ENCODE results near the gene FMO3.

FMO3 gene

DNA sequence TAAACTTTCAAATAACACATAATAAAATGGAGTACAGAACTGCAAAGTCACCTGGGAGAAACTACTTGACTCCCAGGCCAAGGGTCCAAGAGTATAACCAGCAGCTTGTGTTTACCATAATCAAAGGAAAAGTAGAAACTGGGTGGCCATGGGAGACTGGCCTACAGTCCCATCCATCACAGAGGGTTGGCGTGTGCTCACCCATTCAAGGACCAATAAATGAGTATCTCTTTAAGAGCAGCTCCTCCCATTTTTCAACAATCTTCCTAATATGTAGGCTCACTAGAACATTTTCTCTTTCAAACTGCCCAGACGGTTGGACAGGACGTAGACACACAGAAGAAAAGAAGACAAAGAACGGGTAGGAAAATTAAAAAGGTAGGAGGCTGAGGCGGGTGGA lies at the start of gene FMO3:
Gene FMO3, plus strand, starts transcription at position 302 of the 400 bp plus-strand sequence. CDS start 1,754 bp downstream, outside the sequence.
- no peak for DNase-seq (ENCODE audit: low read depth in 3 of 3)

DNA sequence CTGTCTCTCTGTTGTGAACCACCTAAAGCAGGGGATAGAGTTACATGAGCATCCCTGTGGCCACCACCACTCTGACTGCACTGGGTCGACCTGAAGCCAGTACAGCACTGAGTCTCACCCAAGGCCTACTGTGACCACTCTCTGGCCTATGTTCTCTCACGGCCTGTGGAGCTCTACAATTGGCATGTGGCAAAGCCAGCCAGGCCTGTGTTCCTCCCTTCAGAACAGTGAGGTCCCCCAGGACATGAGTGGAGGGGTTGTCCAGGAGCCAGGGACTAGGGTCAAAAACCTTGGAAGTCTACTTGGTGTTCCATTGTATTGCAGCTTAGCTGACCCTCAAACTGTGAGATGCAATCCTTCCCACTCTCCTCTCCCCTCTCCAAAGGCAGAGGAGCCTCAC lies 42.7 kb upstream of the FMO3 start:
- DNase-seq (ENCODE audit: low read depth in 3 of 3), result no peak

DNA sequence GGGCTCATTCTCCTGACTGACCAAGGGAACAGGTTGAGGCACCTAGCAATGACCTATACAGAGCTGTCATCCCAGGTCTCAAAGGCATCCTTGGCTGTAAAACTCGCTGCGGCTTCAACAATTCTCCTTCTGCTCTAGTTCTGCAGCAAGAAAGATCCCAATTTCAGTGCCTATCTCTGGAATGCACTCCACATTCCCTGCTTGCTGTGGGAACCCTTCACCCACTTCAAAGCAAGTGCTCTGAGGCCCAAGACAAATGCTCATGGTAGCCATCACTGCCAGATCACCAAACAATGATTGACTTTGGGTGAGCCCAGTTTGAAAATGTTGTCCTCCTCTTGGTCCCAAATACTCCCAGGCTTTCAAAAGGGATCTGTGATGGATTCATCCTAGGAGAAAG lies 37.7 kb upstream of the FMO3 start:
- no peak for DNase-seq (ENCODE audit: low read depth in 3 of 3)

DNA sequence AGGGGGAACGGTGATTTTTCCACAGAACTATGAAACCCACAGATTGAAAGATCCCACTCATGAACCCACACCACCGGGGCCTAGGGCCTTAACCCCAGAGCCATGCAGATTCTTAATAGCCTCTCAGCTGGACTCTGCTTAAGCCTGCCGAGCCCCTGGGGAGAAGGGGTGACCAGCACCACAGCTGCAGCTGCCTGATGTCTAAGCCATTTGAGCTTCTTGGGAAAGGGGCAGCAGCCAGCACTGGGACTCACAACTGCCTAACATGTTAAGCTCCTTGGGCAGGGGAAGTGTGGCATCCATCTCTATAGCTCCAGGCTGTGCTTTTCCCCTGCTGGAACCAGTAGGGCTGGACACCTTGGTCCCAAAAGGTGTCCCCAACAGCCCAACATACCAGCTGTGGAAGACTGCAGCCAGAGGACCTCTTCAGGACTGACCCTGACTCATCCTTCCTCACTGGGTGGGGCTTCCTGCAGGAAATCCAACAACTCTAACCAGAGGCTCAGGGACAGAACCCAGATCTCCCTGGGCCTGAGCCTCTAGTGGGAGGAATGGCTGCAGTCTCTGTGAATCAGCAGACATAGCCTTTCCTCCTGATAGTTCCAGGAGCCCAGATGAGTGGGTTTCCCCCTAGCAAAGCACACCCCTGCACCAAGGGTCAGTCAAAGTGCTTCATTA lies 34.6 kb upstream of the FMO3 start:
- no peak for DNase-seq (ENCODE audit: low read depth in 3 of 3)

DNA sequence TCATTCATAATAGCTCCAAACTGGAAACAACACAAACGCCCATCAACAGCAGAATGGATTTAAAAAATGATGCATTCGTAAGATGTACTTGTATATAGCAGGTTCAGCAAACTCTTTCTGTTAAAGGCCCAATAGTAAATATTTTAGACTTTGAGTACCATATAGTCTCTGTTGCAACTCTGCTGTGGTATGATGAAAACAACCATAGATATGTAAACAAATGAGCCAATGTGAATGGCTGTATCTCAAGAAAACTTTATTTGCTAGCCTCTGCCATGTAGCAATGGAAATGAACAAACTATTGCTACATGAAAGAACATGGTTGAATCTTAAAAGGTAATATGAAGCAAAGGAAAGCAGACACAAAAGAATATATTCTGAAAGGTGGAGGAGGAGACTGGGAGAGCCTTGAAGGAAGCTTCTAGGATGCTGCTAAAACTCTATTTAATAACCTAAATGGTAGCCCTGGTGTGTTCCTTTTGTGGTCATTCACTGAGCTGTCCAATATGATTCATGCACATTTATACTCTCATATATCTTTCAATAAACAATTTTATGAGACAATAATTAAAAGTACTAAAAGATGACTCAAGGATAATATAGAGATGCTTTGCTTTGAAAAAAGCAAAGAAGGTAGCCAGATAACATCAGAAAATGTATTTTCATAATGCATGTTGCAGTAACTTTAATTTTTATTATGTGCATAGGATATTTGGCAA lies 29.1 kb upstream of the FMO3 start:
- no peak for DNase-seq (ENCODE audit: low read depth in 3 of 3)

DNA sequence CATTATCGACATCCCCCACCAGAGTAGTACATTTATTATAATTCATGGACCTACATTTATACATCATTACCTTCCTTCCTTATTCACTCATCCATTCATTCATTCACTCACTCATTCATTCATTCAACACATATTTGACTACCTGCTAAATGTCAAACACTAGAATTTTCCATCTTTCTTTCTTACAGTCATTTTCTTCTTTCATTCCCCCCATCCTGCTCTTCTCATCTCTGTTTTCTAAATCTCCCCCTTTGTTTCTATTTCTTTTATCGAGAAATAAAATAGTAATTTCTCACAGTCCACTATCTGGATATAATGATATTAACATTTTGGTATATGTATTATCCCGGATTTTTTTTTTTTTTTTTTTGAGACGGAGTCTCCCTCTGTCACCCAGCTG lies 27.8 kb upstream of the FMO3 start:
- DNase-seq (ENCODE audit: low read depth in 3 of 3), result no peak

DNA sequence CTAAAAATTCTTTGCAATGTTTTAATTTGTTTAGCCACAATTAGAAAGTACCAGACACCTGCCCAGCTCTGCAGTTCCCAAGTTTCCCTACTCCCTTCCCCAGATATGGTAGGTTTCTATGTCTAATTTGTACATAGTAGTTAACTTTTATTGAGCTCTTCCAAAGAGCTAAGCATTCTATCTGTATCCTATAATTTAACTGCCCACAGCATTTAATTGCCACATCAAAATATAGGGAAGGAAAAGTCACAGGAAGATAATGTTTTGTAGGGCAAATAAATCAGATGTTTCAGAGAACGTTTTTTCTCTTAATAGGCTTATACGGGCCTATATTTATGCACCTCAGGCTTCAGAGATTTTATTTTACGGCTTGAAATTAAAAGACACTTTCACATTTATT lies 15.7 kb upstream of the FMO3 start:
- no peak for DNase-seq (ENCODE audit: low read depth in 3 of 3)

DNA sequence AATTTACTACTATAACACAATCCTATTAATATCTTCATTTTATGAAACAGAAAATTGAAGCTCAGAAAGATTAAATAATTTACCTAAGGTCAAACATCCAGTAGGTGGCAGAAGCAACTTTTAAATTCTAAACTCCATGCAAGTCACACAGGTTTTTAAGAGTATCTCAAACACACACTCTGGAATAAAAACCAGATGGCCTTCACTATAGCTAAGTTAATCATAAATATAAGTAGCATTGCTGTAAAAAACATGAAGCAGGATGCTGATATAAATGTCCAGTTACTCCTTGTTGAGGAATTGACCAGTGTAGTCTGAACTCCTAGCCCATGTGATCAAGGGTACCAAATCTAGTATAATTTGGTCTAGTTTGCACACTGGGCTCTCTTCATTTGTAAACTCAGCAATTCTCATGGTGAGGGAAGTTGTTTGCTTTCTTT lies 9.4 kb upstream of the FMO3 start:
- no peak for DNase-seq (ENCODE audit: low read depth in 3 of 3)

DNA sequence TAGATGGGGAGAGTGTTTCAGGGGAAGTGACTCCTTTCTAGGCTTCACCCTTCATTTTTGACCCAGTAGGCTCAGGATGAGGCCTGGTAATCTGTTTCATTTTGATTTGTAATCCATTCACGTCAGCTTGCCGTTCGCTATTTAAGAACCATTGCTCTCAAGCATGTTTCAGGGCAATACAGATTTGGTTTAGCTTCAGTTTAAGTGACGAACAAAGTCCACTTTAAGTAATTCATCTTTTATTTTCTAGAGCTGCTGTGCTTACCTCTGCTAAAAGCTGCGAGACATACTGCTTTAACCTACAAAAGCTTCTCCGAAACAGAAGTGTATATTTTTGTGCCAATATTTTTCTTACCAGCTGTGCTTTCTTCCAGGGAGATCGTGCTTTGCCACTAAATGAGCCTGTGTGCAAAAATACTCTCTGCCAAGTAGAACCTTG lies 8.9 kb upstream of the FMO3 start:
- DNase-seq (ENCODE audit: low read depth in 3 of 3), result no peak

DNA sequence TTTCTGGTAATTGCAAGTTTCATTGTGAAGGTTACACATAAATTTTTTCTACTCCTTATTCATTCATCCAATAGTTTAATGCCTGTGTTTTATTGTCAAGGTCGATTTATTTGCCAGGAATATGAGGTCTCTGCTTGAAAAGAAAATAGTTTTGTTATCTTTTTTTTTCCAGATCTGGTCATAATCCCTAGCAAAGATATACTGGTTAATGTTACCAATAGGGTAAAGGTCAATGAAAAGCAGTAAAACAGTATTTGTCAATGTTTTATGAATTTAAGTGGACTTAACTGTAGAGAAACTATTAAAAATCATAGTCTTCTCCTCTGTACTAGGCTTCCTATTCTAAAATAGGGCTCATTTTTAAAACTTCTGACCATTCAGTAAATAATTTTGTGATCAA lies 8.1 kb upstream of the FMO3 start:
- no peak for DNase-seq (ENCODE audit: low read depth in 3 of 3)

DNA sequence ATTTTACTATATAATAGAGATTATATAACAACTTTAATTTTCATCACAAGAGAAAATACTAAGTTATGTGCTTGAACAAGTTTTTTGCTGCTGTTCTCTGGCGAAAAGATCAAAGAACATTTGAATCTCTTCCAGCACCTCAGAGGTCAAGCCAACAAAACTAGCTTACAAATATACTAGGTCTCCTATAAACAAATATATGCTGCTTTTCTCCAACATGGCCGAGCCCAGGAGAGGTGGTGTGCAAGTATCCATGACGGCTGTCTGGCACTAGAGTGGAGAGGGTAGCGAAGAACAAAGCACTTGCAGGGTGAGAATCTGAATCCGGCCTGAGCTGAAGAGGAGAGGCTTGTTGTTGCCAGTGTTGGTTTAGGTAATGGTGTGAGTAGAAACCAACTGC lies 7.5 kb upstream of the FMO3 start:
- no peak for DNase-seq (ENCODE audit: low read depth in 3 of 3)

DNA sequence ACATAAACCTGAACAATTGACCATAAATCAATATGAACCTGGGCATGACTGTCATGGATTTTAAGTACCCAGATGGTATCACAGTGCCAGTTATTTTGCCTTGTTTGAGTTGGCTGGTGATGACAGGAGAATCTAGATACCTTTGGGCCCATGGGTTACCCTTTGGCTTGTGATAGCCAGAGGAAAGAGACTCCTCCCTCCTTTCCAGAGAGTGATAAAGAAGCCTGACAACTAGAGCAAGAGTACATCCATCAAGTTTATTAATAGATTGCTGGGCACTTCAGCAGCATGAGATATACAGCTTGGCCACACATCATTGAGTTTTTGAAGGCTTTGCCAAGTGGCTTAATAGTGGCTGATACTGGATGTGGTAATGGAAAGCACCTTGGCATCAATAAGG lies 6.6 kb upstream of the FMO3 start:
- no peak for DNase-seq (ENCODE audit: low read depth in 3 of 3)

DNA sequence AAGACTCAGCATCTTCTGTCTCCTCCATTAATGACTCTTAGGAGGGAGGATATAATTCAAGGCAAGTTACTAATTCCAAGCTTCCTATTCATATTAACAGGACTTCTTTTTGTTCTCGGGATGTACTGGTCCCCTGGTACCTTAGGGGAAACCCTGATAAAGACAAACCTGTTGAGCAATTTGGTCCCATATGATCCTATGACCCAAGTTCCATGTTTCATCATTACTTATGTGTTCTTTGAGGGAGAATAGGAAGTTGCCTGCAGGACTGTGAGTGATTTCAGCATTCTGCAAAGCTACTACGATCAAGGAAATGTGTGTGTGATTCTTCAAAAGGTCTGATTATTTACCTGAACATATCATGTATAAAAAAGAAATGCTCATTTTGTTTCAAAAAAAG lies 5.8 kb upstream of the FMO3 start:
- DNase-seq (ENCODE audit: low read depth in 3 of 3), result no peak

DNA sequence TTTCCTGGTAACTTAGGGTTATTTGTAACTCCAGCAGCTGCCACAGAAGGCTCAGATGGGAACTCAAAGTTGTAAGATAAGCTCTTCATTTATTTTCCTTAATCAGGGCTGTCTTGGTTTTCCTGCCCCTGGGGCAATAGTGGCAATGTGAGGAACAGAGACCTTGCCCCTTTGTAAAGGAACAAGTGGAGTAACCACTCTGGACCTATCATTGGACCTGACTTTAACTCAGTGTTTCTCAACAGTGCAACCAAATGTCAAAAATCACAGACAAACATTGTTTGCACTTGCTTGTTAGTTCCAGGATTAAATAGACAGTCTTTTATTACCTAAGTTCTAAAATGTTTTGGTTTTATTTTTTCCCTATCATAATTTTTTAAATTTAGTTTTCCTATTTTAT lies 2.8 kb upstream of the FMO3 start:
- DNase-seq (ENCODE audit: low read depth in 3 of 3), result no peak

DNA sequence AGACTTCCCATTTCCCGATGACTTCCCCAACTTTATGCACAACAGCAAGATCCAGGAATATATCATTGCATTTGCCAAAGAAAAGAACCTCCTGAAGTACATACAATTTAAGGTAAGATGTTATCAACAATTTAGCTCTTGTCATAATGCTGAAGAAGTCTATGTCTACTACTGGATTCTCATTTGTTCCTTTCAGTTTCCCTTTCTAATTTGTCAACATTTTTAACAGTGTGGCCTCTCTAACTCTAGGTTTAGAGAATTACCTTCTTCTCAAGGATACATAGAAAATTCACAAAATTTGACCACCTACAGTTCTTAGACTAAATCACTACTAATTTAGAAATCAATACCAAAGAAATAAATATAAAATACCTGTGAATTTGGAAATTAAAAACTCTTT lies 13.2 kb downstream of the FMO3 start:
- DNase-seq (ENCODE audit: low read depth in 3 of 3), result no peak

DNA sequence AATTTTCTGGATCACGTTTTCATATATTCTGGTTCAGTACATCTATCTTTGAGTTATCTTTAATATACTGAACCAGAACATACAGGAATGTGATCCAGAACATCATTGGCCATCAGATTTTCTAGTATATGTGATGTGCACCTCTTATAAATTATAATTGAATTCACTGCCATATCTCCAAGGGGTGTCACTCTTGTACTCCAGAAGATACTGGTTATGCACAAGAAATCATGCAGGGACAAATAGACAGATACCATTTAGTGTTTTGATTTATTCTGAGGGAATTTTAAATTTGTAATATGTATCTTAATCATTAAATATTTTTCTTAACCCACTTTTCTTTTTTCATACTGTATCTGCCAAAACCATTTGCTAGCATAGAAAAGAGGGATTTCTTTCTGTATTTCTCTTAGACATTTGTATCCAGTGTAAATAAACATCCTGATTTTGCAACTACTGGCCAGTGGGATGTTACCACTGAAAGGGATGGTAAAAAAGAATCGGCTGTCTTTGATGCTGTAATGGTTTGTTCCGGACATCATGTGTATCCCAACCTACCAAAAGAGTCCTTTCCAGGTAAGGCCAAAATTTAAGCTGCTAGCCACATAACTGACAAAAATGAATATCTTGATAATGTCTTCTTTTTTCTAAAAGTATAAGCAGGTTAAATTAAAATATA lies 16.7 kb downstream of the FMO3 start:
- DNase-seq (ENCODE audit: low read depth in 3 of 3), result no peak

DNA sequence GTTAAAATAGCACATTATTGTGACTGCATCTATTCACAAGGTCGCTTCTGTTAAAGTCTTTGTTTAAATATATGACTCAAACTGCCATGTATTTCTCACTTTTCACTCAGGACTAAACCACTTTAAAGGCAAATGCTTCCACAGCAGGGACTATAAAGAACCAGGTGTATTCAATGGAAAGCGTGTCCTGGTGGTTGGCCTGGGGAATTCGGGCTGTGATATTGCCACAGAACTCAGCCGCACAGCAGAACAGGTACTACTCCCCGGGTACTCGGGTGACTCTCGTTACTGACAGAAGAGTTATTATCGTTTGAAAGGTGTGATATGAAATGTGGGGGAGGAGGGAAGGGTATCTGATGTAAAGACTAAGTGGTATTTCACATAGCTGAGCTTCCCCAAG lies 17.3 kb downstream of the FMO3 start:
- DNase-seq (ENCODE audit: low read depth in 3 of 3), result no peak

DNA sequence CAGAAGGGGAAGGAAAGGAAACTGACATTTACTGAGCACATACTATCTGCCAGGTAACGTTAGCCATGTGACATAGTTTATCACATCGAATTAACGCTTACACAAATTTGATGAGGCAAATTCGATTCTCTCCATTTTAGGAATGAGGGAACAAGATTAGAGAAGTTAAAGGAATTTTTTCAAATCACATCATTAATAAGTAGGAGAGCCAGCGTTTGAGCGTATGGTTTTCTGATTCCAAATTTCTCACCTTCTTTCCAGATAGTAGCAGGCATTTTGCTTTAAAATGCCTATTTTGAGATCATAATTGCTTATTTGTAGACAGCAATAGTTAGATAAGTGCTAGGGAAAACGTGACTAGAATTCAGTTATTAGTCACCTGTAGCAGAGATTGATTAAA lies 19.3 kb downstream of the FMO3 start:
- DNase-seq (ENCODE audit: low read depth in 3 of 3), result no peak

DNA sequence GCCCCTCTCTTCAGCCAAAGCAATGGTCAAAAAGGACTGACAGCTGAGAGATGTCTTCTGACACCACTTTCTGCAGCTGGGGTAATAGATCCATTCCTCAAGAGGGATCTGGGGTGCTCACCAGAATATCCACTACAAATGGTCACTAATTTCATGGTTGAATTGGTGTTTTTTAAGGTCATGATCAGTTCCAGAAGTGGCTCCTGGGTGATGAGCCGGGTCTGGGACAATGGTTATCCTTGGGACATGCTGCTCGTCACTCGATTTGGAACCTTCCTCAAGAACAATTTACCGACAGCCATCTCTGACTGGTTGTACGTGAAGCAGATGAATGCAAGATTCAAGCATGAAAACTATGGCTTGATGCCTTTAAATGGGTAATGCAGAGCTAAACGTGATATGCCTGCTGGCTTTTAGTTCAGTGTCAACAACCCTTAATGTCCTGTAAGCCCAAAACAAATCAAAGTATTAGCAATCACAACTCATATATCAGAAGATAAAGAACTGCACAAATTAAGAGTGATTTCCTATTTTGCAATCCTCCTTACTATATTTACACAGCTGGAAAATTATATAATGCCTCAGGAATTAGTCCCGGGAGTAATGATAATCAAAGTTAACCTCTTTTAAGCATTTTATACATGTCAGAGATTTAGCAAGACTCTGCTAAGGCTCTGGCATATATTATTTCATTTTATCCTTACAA lies 20.1 kb downstream of the FMO3 start:
- DNase-seq (ENCODE audit: low read depth in 3 of 3), result no peak

DNA sequence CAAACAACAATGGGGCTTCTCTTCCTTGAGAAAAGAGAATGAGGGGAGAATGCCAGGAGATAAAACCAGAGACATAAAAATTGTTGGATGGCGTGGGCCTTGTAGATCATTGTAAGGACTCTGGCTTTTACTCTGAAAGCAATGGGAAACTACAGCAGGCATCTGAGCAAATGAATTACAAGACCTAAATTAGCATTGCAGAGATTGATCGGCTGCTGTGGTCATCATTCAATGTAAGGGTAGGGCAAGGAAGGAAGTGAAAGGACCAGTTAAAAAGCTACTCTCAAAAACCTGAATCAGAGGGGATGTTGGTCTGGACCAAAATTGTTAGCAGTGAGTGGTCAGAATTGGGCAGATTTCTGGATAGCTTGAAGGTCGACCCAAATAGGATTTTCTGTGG lies 21.4 kb downstream of the FMO3 start:
- no peak for DNase-seq (ENCODE audit: low read depth in 3 of 3)

DNA sequence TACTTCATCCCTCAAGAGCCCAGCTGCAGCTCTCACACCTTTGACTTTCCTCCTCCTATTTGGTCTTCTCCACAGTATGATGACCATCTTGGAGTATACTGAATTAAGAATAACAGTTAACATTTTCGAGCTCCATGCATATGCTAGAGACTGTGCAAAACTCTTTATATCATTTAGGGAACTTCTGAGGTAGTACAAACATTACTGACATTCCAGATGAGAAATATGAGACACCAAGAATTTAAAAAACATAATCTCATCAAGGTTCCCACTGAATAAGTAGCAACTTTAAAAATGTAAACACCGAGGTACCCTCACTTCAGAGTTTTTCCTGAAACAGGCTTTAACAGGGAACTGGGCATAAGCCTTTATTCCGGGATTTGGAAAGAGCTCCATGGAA lies 22.7 kb downstream of the FMO3 start:
- no peak for DNase-seq (ENCODE audit: low read depth in 3 of 3)

DNA sequence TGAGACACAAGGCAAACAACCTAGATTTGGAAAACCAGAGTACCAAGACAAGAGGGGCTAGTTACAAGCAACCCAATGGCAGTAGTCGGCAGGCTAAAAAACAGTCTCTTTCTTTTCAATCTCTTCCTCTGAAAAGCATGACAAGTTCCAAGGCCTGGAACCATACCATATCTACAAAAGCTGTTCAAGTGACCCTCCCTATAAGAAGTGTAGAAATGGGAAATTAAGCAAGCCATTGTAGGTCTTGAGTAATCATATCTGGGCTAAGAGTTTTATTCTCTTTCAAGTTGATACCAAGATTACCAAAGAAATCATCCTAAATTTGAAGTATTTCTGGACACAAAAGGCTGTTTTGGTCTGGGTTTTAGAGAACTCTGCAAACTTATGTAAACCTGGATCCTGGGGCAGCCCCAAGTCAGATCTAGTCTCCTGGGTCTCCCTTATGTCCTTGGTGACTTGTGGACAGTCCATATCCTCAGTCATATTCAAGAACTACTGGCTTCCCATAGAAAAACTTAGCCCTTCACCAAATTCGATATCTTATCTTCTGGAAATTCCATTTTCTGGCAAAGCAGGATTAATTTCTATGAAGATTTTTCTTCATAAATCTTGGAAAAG lies 24.7 kb downstream of the FMO3 start:
- no peak for DNase-seq (ENCODE audit: low read depth in 3 of 3)

All from stimulated activated CD4-positive, alpha-beta T cell treated with anti-CD3 and anti-CD28 coated beads, TNF-alpha, amount 100 ng/mL, for 4 hours (primary cell).